Measurements from ENCODE around the gene VPS37D.

Gene VPS37D

GRCh38 chr7:73705551-73705920 lies 37.9 kb downstream of the VPS37D start:
- Histone ChIP-seq H3K36me3 (ENCODE audit: insufficient read depth) (no peaks in the 10 kb centered on the region), H3K4me3 (IDR thresholded peaks at IDR 0.05; ENCODE audit: insufficient read depth, low read depth, low read length) (no peak overlapping the region), H3K27ac (no peak overlapping the region), H3K4me2 (no peak overlapping the region), H3K27me3 (ENCODE audit: insufficient read depth, low read depth) (no peaks in the 10 kb centered on the region), H3K4me1 (ENCODE audit: low read depth, poor library complexity, severe bottlenecking) (no peaks in the 10 kb centered on the region), H3K9ac (no peak overlapping the region), H3K79me2 (ENCODE audit: insufficient read depth, low read depth) (no peaks in the 10 kb centered on the region), H2AFZ (ENCODE audit: low read depth) (no peak overlapping the region), H4K20me1 (ENCODE audit: insufficient read depth) (no peaks in the 10 kb centered on the region)
- no peak for TF ChIP-seq CTCF (conservative IDR thresholded peaks at IDR 0.05; ENCODE audit: low read depth, low read length)

- H3K79me2 ChIP-seq (ENCODE audit: insufficient read depth, low read depth): no peaks in the 10 kb centered on the region; the same call in 1 of the 2 replicates
- H3K36me3 ChIP-seq (ENCODE audit: insufficient read depth): no peaks in the 10 kb centered on the region
- H3K4me1 ChIP-seq (ENCODE audit: low read depth, poor library complexity, severe bottlenecking): no peaks in the 10 kb centered on the region
- H4K20me1 ChIP-seq (ENCODE audit: insufficient read depth): no peaks in the 10 kb centered on the region
- H3K27me3 ChIP-seq (ENCODE audit: insufficient read depth, low read depth): no peaks in the 10 kb centered on the region
- H3K4me2 ChIP-seq: no peak overlapping the region
- no peak overlapping the region for H3K27ac ChIP-seq
- no peak overlapping the region for H3K4me3 ChIP-seq (IDR thresholded peaks at IDR 0.05; ENCODE audit: insufficient read depth, low read depth, low read length)
- no peak overlapping the region for H3K9ac ChIP-seq
- H2AFZ ChIP-seq (ENCODE audit: low read depth): no peak overlapping the region
- TF ChIP-seq CTCF (conservative IDR thresholded peaks at IDR 0.05; ENCODE audit: low read depth, low read length): no peak
Measured at GRCh38 chr7:73706126-73707044, 38.8 kb downstream of the VPS37D start.

GRCh38 chr7:73707045-73707631 lies 39.5 kb downstream of the VPS37D start:
- Histone ChIP-seq H3K4me3 (IDR thresholded peaks at IDR 0.05; ENCODE audit: insufficient read depth, low read depth, low read length) (no peak overlapping the region), H3K27ac (no peak overlapping the region), H3K9ac (no peak overlapping the region)

GRCh38 chr7:73708961-73709549 lies 41.4 kb downstream of the VPS37D start:
- no peaks in the 10 kb centered on the region for H3K36me3 ChIP-seq (ENCODE audit: insufficient read depth)
- H2AFZ ChIP-seq (ENCODE audit: low read depth): no peak overlapping the region
- TF ChIP-seq CTCF (conservative IDR thresholded peaks at IDR 0.05; ENCODE audit: low read depth, low read length): no peak
- no peaks in the 10 kb centered on the region for H3K4me1 ChIP-seq (ENCODE audit: low read depth, poor library complexity, severe bottlenecking)
- no peak overlapping the region for H3K9ac ChIP-seq
- no peak overlapping the region for H3K27ac ChIP-seq
- H3K79me2 ChIP-seq (ENCODE audit: insufficient read depth, low read depth): peaks cover 2% of the 10 kb centered on the region
- H3K27me3 ChIP-seq (ENCODE audit: insufficient read depth, low read depth): no peaks in the 10 kb centered on the region
- no peaks in the 10 kb centered on the region for H4K20me1 ChIP-seq (ENCODE audit: insufficient read depth)
- H3K4me2 ChIP-seq: no peak overlapping the region
- no peak overlapping the region for H3K4me3 ChIP-seq (IDR thresholded peaks at IDR 0.05; ENCODE audit: insufficient read depth, low read depth, low read length)

More at GRCh38 chr7:73707045-73707631, 39.5 kb downstream of the VPS37D start:
- Histone ChIP-seq H2AFZ (ENCODE audit: low read depth) (no peak overlapping the region), H3K79me2 (ENCODE audit: insufficient read depth, low read depth) (no peaks in the 10 kb centered on the region; the same call in 1 of the 2 replicates), H4K20me1 (ENCODE audit: insufficient read depth) (no peaks in the 10 kb centered on the region), H3K27me3 (ENCODE audit: insufficient read depth, low read depth) (no peaks in the 10 kb centered on the region), H3K36me3 (ENCODE audit: insufficient read depth) (no peaks in the 10 kb centered on the region), H3K4me1 (ENCODE audit: low read depth, poor library complexity, severe bottlenecking) (no peaks in the 10 kb centered on the region), H3K4me2 (no peak overlapping the region)
- no peak for TF ChIP-seq CTCF (conservative IDR thresholded peaks at IDR 0.05; ENCODE audit: low read depth, low read length)

Measured in KMS-11 (cell line).